Activated T-helper 1 cell treated with anti-CD3 and anti-CD28 coated beads, Interleukin-12 subunit alpha, Interleukin-12 subunit beta, Interleukin-2, Interleukin-4 antibody, amounts not matched to agents 30 ng/mL and 10 ng/mL and 1 ng/mL, durations not matched to agents 14 hours and 24 hours and 36 hours (primary cell): ENCODE results near the gene LRRK2. TPM values are rescaled to one million over a fixed set of nuclear protein-coding genes. Genes with fewer than 3 reads are reported as not detected.
A peak's percentile ranks its signal among the peaks of the same experiment; 100 is the strongest.

Experiments
- DNase-seq: peaks from one replicate; pipeline ENCODE4 v3.0.0; 2021; ENCODE audit warnings: low spot score
- H3K27ac Mint-ChIP-seq: one replicate; pipeline ENCODE4 v1.8.0; 2021; ENCODE audit warnings: mild to moderate bottlenecking, mixed read lengths
- H3K27me3 Mint-ChIP-seq: one replicate; pipeline ENCODE4 v1.8.0; 2022; ENCODE audit warnings: mild to moderate bottlenecking, moderate library complexity, mixed read lengths; ENCODE audit not compliant: insufficient read depth
- H3K36me3 Mint-ChIP-seq: one replicate; pipeline ENCODE4 v1.8.0; 2021; ENCODE audit warnings: low read depth, mixed read lengths
- H3K4me1 Mint-ChIP-seq: one replicate; pipeline ENCODE4 v1.8.0; 2021; ENCODE audit warnings: low read depth, mixed read lengths
- H3K4me3 Mint-ChIP-seq: one replicate; pipeline ENCODE4 v1.8.0; 2021; ENCODE audit warnings: mild to moderate bottlenecking, moderate library complexity, mixed read lengths
- H3K9me3 Mint-ChIP-seq: one replicate; pipeline ENCODE4 v1.8.0; 2021; ENCODE audit warnings: mixed read lengths
- intact Hi-C: fragments of 100-400 bp; cut with micrococcal nuclease; formaldehyde crosslinking; loops from one replicate; pipeline ENCODE4 v1.15.1; 2024
- total RNA-seq: library from RNA; stranded (reverse); gene quantifications from 2 replicates; pipeline ENCODE4 v1.2.3, GENCODE V29; 2022

Gene LRRK2
- total RNA-seq, 1 donor from 2014 or later, result not detected

DNA sequence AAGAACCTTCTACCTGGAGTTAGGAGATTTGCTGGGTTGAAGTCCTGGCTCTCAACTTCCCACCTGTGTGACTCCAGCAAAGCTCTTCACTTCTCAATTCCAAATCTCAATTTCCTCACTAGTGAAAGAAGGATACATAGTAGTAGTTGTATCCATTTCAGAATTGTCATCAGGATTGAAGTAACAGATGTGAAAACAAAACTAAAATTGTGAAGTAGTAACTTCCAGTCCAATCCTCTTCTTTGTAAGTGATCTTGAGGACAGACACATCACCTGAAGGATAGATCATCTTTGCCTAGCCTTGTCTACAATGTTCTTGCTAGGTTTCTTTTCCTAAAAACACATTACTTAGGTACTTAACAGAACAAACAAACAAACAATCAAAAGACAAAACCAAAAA is 1.2 kb upstream of the LRRK2 start:
- Mint-ChIP-seq H3K4me1 (peaks cover 6% of the 10 kb centered on the region), H3K4me3 (no peak overlapping the region), H3K27me3 (peaks cover 46% of the 10 kb centered on the region), H3K9me3 (no peaks in the 10 kb centered on the region), H3K36me3 (no peaks in the 10 kb centered on the region), H3K27ac (no peak overlapping the region)
- intact Hi-C loops, result no loop called here
- no peak for DNase-seq

DNA sequence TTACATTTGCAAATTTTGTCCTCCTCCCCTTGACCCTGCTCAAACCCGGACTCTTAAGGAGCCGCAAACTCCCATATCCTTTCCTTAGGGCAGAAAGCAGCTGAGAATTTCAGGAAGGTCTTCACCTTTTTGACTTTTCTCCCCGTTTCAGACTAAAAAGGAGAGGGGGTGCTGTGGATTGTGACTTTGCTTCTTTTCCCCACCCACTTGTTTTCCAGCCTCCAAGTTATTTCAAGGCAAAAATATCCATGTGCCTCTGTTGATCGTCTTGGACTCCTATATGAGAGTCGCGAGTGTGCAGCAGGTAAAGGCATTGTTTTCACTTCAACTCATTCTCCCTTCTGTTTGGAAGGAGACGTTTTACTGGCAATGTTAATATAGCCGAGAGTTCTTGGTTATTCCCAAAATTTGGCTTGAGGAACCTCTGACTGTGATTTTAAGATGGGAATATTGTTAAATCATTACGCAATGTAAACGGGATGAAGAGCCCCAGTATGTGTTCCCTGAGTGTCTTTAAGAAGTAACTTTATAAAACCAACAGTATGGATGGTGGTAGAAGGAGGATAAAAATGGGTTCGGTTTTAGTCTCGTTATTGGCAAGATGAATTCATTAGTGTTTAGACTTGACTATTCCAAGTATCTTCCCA is 663 bp downstream of the LRRK2 start:
- Mint-ChIP-seq H3K9me3 (no peaks in the 10 kb centered on the region), H3K27me3 (peaks cover 47% of the 10 kb centered on the region), H3K27ac (no peak overlapping the region), H3K36me3 (no peaks in the 10 kb centered on the region), H3K4me3 (peak overlapping the region; percentile 55), H3K4me1 (peaks cover 6% of the 10 kb centered on the region)
- intact Hi-C loops, result loop anchor here (5.0 kb wide), 1 partner anchor 73 kb away; no protein-coding TSS in a partner anchor
- no peak for DNase-seq

DNA sequence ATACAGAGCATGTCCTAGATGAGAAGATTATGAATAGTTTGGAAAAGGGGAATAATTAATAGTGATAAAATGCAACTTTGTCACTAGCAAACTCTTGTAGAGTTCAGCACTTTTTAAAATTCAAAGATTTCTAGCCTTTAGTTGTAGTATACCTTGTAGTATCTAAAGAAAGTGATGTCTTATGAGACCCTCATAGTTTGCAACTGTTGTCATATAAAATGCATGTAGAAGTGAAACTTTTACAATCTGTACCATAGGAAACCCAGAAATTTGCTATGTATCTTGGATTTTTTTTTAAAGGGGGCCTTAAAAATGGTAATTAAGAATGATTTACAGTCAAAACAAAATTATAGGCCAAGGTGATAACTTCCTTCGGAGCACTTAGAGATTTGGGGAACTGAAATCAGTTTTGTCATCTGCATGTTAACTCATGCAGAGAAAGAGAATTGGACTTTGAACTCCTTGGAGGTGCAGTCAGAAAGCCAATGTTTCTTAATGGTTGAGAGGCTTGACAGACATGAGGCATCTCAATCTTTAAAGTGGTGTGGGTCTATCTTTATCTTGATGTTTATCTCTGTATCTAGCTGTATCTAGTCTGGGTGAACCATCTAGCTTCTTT is 1.3 kb downstream of the LRRK2 start:
- H3K27ac Mint-ChIP-seq, result no peak overlapping the region
- H3K4me3 Mint-ChIP-seq, result no peak overlapping the region
- DNase-seq, result no peak
- intact Hi-C loops, result loop anchor here (5.0 kb wide), 1 partner anchor 74 kb away; no protein-coding TSS in a partner anchor
- H3K4me1 Mint-ChIP-seq, result peaks cover 6% of the 10 kb centered on the region
- no peaks in the 10 kb centered on the region for H3K9me3 Mint-ChIP-seq
- no peaks in the 10 kb centered on the region for H3K36me3 Mint-ChIP-seq
- H3K27me3 Mint-ChIP-seq, result peaks cover 47% of the 10 kb centered on the region

DNA sequence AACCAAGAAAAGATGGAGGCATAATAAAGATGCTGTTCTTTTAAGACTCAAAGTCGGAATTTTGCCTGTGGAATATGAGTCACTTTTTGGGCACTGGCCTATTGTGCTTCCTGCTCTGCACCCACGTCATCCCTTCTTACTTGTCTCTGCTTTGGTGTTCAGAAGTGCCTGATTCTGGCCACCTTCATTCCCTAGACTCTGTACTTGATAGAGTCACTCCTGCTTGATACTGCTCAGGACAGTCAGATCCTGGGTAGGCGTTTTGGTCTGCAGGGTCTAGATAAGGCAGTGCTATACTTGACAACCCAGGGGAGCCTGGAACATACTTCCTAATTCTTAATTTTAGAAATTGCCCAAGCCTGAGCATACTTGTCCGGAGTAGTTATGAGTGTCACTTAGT is 1.9 kb downstream of the LRRK2 start:
- peaks cover 47% of the 10 kb centered on the region for H3K27me3 Mint-ChIP-seq
- intact Hi-C loops, result loop anchor here (5.0 kb wide), 1 partner anchor 74 kb away; no protein-coding TSS in a partner anchor
- no peaks in the 10 kb centered on the region for H3K9me3 Mint-ChIP-seq
- no peaks in the 10 kb centered on the region for H3K36me3 Mint-ChIP-seq
- H3K27ac Mint-ChIP-seq, result no peak overlapping the region
- H3K4me1 Mint-ChIP-seq, result peaks cover 6% of the 10 kb centered on the region
- no peak overlapping the region for H3K4me3 Mint-ChIP-seq
- DNase-seq, result no peak

DNA sequence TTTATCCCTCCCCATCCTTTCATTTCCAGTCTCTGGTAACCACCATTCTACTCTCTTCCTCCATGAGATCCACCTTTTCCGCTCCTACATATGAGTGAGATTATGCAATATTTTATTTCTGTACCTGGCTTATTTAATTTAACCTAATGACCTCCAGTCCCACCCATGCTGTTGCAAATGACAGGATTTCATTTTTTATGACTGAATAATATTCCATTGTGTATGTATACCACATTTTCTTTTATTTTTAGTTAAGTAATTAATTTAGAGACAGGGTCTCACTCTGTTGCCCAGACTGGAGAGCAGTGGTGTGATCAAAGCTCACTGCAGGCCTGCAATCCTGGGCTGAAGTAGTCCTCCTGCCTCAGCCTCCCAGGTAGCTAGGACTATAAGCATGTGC is 2.6 kb downstream of the LRRK2 start:
- Mint-ChIP-seq H3K4me1 (peaks cover 6% of the 10 kb centered on the region), H3K27ac (no peak overlapping the region), H3K9me3 (no peaks in the 10 kb centered on the region), H3K4me3 (no peak overlapping the region), H3K36me3 (no peaks in the 10 kb centered on the region), H3K27me3 (peaks cover 46% of the 10 kb centered on the region)
- intact Hi-C loops, result loop anchor here (5.0 kb wide), 1 partner anchor 75 kb away; no protein-coding TSS in a partner anchor
- no peak for DNase-seq

DNA sequence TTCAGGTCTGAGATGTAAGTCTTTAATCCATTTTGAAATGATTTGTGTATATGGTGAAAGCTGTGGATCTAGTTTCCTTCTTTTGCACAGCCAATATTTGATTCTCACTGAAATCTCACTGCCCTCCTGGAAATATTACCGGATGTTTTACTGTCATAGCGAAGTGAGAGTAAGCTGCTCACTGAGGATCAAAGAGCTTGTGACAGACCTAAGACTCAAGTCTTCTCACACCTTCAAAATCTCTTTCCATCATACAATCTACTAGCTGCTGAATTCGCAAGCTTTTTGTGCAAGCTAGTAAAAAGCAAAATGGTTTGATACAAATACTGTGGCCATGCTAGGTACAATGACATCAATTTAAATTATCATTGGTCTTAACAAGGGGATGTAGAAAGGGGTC is 3.9 kb downstream of the LRRK2 start:
- Mint-ChIP-seq H3K4me1 (peaks cover 6% of the 10 kb centered on the region), H3K27ac (no peak overlapping the region), H3K36me3 (no peaks in the 10 kb centered on the region), H3K27me3 (peaks cover 40% of the 10 kb centered on the region), H3K4me3 (no peak overlapping the region), H3K9me3 (no peaks in the 10 kb centered on the region)
- intact Hi-C loops, result loop anchor here (5.0 kb wide), 1 partner anchor 76 kb away; no protein-coding TSS in a partner anchor
- no peak for DNase-seq

DNA sequence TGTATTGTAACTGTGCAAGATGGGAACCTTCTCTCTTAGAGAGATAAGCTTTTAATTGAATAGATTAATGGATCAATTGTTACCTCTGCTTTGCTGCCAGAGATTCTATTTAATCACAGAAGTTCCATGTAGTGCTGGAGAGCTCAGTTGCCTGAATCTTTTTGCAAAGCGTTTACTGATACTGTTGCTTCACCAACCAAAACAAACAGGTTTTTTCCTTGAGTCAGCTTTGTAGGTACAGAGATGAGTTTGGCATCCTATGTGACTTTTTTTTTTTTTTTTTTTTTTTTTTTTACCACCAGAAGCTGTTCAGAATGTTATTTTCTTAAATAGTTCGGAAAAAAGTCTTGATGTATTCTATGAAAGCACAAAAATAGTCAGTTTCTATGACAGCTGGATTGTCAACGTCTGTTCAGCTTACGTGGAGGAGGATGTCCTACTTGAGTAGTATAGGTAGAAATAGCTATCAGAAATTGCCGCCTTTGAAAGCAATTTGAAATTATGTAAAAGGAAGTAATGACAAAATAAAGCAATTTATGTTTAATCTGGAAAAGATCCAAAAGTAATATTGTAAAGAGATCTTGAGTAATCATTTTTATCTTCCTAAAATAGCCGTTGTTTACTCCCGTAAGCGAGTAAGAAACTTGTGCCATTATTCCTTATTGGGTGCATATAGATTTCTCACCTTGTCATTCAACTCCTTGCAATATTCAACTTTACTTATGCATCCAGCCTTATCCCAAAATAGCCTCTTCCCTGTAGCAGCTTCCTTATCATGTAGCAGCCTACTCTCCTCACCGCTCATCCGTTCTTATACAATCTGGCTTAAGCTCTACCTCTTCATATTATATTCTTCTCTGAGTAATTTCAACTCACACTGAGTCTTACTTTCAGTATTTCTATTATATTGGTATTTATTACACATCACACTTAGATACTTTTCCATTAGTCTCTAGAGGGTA is 5.2 kb downstream of the LRRK2 start:
- no peaks in the 10 kb centered on the region for H3K36me3 Mint-ChIP-seq

DNA sequence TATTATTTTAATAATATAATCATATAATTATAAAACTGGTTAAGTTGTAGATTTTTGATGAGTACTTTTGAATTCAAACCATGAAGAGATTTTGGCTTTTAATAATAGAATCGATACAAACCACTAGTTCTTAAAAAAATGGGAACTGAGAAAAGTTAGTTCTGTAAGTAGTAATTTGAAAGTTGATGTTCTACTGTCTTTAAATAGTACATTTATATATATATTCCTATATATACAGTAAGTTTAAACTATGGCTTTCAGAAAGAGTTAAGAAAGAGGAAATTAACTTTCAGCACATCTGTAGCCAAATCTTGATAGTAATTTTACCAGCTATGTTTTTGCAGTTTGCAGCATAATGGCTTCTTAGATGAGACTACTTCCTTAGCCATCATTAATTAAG is 7.8 kb downstream of the LRRK2 start:
- no peaks in the 10 kb centered on the region for H3K4me1 Mint-ChIP-seq
- no peaks in the 10 kb centered on the region for H3K36me3 Mint-ChIP-seq
- H3K27ac Mint-ChIP-seq, result no peak overlapping the region
- intact Hi-C loops, result no loop called here
- H3K27me3 Mint-ChIP-seq, result peaks cover 14% of the 10 kb centered on the region
- no peaks in the 10 kb centered on the region for H3K9me3 Mint-ChIP-seq
- H3K4me3 Mint-ChIP-seq, result no peak overlapping the region
- DNase-seq, result no peak

More for the DNA sequence above, 5.2 kb downstream of the LRRK2 start:
- peaks cover 33% of the 10 kb centered on the region for H3K27me3 Mint-ChIP-seq
- H3K9me3 Mint-ChIP-seq, result no peaks in the 10 kb centered on the region
- H3K4me3 Mint-ChIP-seq, result no peak overlapping the region
- DNase-seq, result no peak
- intact Hi-C loops, result loop anchor here (5.0 kb wide), 1 partner anchor 78 kb away; no protein-coding TSS in a partner anchor
- no peak overlapping the region for H3K27ac Mint-ChIP-seq
- no peaks in the 10 kb centered on the region for H3K4me1 Mint-ChIP-seq

DNA sequence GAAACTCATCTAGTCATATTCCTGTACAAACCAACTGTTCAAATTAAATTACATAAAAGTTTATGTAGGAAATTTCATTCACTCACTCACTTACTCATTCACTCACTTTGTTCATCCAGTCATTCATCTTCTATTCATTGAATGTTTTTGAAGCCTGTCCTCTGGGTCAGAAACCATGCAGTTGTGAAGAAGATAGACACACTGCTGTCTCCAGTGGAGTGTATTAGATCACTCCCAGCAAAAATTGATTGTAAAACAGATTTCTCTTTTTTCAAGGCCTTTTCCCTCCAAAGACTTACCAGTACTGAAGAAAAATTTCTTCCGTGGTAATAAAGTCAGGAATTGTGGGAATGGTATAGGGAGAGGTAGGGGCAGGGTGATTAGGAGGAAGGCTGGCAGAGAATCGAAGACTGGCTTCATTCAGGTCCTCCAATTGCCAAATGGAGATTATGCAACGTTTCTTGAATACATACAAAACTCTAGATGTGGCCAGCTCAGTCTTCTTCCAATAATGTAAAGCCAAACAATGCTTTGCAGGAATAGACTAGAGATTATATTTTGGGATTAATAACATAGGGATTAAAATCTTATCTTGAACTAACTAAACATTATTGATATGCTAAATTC is 9.1 kb downstream of the LRRK2 start:
- intact Hi-C loops, result no loop called here
- H3K36me3 Mint-ChIP-seq, result no peaks in the 10 kb centered on the region
- no peak overlapping the region for H3K4me3 Mint-ChIP-seq
- no peaks in the 10 kb centered on the region for H3K9me3 Mint-ChIP-seq
- H3K4me1 Mint-ChIP-seq, result no peaks in the 10 kb centered on the region
- peaks cover 9% of the 10 kb centered on the region for H3K27me3 Mint-ChIP-seq
- no peak overlapping the region for H3K27ac Mint-ChIP-seq
- DNase-seq, result no peak

DNA sequence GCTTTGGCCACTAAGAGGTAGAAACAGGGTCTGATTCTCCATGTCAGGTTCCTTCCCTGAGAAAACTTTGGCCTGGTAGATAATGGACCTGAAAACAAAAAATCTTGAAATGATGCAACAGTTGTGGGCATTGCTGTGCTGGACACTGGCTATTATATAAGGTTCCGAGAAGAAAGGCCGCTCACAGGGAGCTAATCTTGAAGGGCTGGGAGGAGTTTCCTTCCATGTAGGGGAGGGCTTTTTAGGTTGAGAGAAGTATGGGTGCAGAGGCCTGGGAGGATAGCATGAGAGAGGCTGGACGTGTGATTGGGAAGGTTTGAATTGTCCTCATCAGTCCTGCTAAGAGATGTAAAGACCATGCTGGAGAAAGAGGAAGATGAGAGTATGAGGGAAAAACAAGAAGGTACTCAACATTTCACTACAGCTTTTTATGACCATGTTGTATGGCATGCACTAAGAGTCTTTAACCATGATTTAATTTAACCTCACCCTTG is 11.6 kb downstream of the LRRK2 start:
- Mint-ChIP-seq H3K36me3 (no peaks in the 10 kb centered on the region), H3K27ac (no peak overlapping the region), H3K9me3 (no peaks in the 10 kb centered on the region), H3K4me1 (no peaks in the 10 kb centered on the region), H3K27me3 (peaks cover 8% of the 10 kb centered on the region), H3K4me3 (no peak overlapping the region)
- no peak for DNase-seq
- intact Hi-C loops, result no loop called here

DNA sequence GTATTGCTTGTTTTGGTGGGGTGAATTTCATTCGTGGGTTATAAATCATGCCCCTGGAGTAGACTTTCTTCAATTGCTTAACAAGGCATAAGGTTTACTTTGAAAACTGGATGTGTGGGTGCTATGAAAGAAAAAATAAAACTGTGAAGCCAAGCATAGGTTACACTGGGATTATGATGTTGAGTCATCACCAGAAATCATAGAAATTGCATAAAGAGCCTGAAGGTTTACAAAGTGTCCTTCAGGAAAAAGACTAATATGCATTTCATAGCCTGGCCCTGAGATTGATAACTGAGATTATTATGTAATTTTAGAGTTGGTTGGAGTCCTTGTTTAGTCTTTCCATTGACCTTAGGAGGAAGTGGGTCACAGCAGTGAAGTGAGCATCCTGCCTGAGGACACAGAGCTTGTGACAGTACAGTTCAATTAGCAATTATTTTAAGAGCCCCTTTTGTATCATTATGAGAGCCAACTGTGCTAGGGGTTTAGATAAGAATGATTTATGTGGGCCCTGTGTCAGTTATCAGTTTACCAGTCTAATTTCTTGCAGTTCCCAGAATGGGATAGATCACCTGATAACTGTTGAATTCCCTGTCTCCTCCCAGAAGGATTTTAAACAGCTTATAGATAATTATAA is 13.6 kb downstream of the LRRK2 start:
- no peaks in the 10 kb centered on the region for H3K36me3 Mint-ChIP-seq
- intact Hi-C loops, result no loop called here
- peaks cover 5% of the 10 kb centered on the region for H3K27me3 Mint-ChIP-seq
- no peaks in the 10 kb centered on the region for H3K9me3 Mint-ChIP-seq
- DNase-seq, result no peak
- no peak overlapping the region for H3K27ac Mint-ChIP-seq
- no peak overlapping the region for H3K4me3 Mint-ChIP-seq
- H3K4me1 Mint-ChIP-seq, result no peaks in the 10 kb centered on the region

DNA sequence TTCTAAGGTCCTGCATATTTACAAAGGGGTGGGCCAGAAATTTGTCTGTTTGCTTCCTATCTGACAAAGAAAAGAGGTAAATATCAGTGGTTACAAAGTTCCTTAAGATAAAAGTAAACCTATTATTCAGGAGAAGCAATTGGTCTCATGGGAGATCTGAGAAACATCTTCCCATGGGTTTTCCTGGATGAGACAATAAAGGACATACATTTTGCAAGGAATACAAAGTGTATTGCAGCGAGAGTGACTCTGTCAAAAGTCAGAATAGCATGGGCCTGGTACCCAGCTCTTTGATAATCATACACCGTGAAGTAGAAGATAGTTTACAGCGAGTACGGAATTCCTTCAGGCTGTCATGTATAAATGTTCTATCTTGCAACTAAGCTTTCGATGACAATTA is 14.2 kb downstream of the LRRK2 start:
- Mint-ChIP-seq H3K27me3 (peaks cover 2% of the 10 kb centered on the region), H3K4me1 (no peaks in the 10 kb centered on the region), H3K27ac (no peak overlapping the region), H3K36me3 (no peaks in the 10 kb centered on the region), H3K4me3 (no peak overlapping the region), H3K9me3 (no peaks in the 10 kb centered on the region)
- intact Hi-C loops, result no loop called here
- no peak for DNase-seq
